GM19395 (cell line): ENCODE data around the gene FGF3.

Experiments used
- ATAC-seq: cut with Tn5 transposase; IDR thresholded peaks from one replicate; pipeline ENCODE4 v1.9.1; 2021; ENCODE audit warnings: mild to moderate bottlenecking, moderate library complexity; ENCODE audit not compliant: unreplicated experiment

FGF3 gene

GRCh38 chr11:69825941-69826340, 6.7 kb upstream of the FGF3 start:
- ATAC-seq, result no peak

GRCh38 chr11:69825037-69825834, 6.0 kb upstream of the FGF3 start:
- no peak for ATAC-seq

- no peak for ATAC-seq
Measured at GRCh38 chr11:69823641-69824265, 4.5 kb upstream of the FGF3 start.

- no peak for ATAC-seq
Measured at GRCh38 chr11:69822676-69823494, 3.7 kb upstream of the FGF3 start.

- no peak for ATAC-seq
Measured at GRCh38 chr11:69821511-69822040, 2.4 kb upstream of the FGF3 start.

- ATAC-seq, result no peak
Measured at GRCh38 chr11:69820441-69820840, 1.2 kb upstream of the FGF3 start.

GRCh38 chr11:69819541-69820070, 390 bp upstream of the FGF3 start:
- ATAC-seq, result no peak

GRCh38 chr11:69818231-69818602, 999 bp downstream of the FGF3 start:
- no peak for ATAC-seq

- no peak for ATAC-seq
Measured at GRCh38 chr11:69817265-69818230, 1.7 kb downstream of the FGF3 start.

- no peak for ATAC-seq
Measured at GRCh38 chr11:69816671-69817070, 2.5 kb downstream of the FGF3 start.

- ATAC-seq, result no peak
Measured at GRCh38 chr11:69815973-69816372, 3.2 kb downstream of the FGF3 start.

GRCh38 chr11:69814902-69815301, 4.3 kb downstream of the FGF3 start:
- ATAC-seq, result no peak

- no peak for ATAC-seq
Measured at GRCh38 chr11:69814411-69814810, 4.8 kb downstream of the FGF3 start.

GRCh38 chr11:69813839-69814238, 5.4 kb downstream of the FGF3 start:
- no peak for ATAC-seq

- ATAC-seq, result no peak
Measured at GRCh38 chr11:69812946-69813345, 6.3 kb downstream of the FGF3 start.

GRCh38 chr11:69812256-69812655, 7.0 kb downstream of the FGF3 start:
- ATAC-seq, result no peak

- no peak for ATAC-seq
Measured at GRCh38 chr11:69811431-69811830, 7.8 kb downstream of the FGF3 start.

GRCh38 chr11:69810289-69811118, 8.7 kb downstream of the FGF3 start:
- ATAC-seq, result no peak

- ATAC-seq, result no peak
Measured at GRCh38 chr11:69808667-69809086, 10.5 kb downstream of the FGF3 start.
